HG03558 (cell line): ENCODE measurements around the gene TRMT10C.
"Not testable (repeated sequence)": the region's sequence is repeated elsewhere in the genome, so short reads cannot be mapped to it uniquely, and the experiment has no call there.

Experiments
- ATAC-seq: cut with Tn5 transposase; IDR thresholded peaks from one replicate; pipeline ENCODE4 v1.9.1; 2021; ENCODE audit warnings: moderate number of reproducible peaks; ENCODE audit not compliant: unreplicated experiment; ENCODE audit errors: extremely low read depth

TRMT10C gene

GRCh38 chr3:101561630-101562328 lies at the start of gene TRMT10C:
Gene TRMT10C (plus strand): TSS chr3:101561868. CDS start chr3:101564782, 2,914 bp downstream.
- ATAC-seq: peak; percentile 99

DNA sequence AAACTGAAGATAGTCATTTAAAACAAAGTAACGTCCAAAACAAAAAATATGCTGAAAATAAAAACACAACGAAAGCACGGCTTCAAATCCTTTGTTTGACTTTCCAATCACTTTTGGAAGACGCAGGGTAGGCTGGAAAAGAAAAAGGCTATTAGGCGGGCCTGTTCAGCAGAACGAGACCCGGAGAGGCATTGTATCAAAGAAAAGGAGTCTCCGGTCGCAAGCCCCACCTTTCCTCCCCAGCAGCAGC lies 49.3 kb upstream of the TRMT10C start:
- ATAC-seq: no peak

GRCh38 chr3:101512646-101513418 lies 48.8 kb upstream of the TRMT10C start, which contains the start of gene SENP7:
Gene SENP7 (minus strand): TSS chr3:101513212. CDS start chr3:101513130, 82 bp downstream.
- no peak for ATAC-seq

GRCh38 chr3:101513419-101513986 lies 48.2 kb upstream of the TRMT10C start:
- ATAC-seq: no peak

- ATAC-seq: peak; percentile 98
Observed at GRCh38 chr3:101518421-101518871, 43.2 kb upstream of the TRMT10C start.

- ATAC-seq: no peak
Observed at GRCh38 chr3:101519685-101520365, 41.8 kb upstream of the TRMT10C start.

GRCh38 chr3:101521211-101521701 lies 40.4 kb upstream of the TRMT10C start:
- no peak for ATAC-seq

DNA sequence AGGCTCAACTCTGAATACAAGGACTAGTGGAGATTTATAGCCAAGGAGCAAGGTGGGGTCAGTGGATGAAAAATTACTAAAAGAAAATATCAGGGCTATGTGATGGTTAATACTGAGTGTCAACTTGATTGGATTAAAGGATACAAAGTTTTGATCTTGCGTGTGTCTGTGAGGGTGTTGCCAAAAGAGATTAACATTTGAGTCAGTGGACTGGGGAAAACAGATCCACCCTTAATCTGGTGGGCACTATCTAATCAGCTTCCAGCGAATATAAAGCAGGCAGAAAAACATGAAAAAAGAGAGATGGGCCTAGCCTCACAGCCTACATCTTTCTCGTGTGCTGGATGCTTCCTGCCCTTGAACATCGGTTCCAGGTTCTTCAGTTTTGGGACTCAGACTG lies 34.2 kb upstream of the TRMT10C start:
- no peak for ATAC-seq

GRCh38 chr3:101527906-101528305 lies 33.8 kb upstream of the TRMT10C start:
- no peak for ATAC-seq

- no peak for ATAC-seq
Observed at GRCh38 chr3:101529816-101530685, 31.6 kb upstream of the TRMT10C start.

GRCh38 chr3:101530686-101531047 lies 31.0 kb upstream of the TRMT10C start:
- no peak for ATAC-seq

- ATAC-seq: no peak
Observed at GRCh38 chr3:101531473-101532086, 30.1 kb upstream of the TRMT10C start.

DNA sequence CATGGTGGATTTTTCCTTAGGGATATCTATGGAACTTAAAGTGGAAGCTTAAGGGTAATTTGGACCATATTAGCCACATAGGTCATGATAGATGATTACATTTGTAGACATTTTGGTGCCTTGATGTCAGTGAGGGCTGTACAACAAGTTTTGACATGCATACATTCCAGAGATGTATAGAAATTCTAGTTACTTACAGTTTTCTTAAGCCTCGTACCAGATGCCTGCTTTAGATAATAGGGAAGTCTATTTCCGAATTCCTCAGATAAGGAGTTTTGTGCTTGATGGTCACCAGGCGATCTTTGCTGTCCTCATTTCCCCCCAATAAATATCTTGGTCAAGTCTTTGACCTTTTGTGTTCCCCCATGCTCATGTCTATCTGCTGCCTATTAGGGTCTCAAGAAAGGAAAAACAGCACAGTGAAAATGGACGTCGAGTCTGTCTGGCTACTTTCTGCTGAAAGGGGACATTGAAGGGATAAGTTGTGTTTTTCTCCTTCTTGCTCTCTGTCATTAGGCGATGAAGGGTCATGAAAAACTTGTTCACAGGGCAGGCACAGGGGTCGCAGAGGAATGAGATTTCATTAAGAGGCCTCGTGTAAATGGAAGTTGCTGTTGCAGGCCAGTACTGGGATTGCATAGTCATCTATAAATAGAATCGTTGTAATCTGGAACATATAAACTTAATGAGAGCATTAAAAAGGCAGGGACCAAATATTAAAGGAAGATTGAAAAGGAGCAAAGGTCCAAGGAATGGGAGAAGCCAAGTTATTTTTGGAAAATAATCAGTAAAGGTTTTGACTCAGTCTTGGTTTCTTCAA lies 28.7 kb upstream of the TRMT10C start:
- no peak for ATAC-seq

DNA sequence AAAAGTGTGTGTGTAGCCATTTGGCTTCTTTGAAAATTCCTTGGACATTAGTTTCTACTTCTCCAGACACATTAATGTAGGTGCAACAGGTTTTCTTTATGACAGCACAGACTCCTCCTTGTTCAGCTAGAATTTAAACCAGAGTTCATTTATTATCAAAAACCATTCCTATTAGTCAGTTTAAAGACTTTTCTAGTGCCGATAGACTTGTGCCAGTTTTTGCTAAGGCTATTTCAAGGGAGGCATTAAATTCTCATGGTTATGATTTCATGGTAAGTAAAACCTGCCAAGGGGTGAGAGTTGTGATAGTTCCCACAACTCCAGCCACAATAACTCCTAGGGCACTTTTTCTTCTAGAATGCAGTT lies 28.1 kb upstream of the TRMT10C start:
- ATAC-seq: no peak

DNA sequence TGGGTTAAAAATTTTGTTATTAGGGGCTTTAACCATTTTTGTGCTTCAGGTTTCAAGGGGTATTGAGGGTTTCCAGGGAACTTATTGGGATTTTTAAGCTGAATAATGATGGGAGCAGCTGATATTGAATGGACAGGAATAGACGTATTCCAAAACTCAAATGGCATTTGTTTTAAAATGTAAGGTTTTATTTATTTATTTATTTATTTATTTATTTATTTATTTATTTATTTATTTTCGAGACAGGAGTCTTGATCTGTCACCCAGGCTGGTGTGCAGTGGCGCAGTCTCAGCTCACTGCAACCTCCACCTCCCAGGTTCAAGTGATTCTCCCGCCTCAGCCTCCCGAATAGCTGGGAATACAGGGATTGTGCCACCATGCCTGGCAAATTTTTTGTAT lies 26.4 kb upstream of the TRMT10C start:
- no peak for ATAC-seq

DNA sequence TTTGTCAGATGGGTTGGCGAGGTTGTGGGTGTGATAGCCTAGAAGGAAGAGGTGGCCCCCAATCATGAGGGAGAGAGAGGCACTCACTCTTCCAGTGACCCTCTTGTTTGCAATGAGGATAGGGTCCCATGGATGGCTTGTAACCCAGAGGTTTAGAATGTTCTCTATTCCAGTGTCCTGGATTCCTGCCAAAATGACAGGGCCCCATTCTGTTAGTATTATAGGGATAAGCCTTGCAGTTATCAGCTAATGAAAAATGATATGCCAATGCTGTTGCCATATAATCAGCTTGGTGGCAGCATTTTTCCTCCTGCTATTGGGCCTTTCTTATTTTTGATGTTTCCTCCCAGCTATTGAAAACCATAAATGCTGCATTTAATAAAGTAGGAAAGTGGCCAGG lies 25.4 kb upstream of the TRMT10C start:
- ATAC-seq: no peak

- not testable (repeated sequence) for ATAC-seq
Observed at GRCh38 chr3:101536955-101537354, 24.7 kb upstream of the TRMT10C start.

DNA sequence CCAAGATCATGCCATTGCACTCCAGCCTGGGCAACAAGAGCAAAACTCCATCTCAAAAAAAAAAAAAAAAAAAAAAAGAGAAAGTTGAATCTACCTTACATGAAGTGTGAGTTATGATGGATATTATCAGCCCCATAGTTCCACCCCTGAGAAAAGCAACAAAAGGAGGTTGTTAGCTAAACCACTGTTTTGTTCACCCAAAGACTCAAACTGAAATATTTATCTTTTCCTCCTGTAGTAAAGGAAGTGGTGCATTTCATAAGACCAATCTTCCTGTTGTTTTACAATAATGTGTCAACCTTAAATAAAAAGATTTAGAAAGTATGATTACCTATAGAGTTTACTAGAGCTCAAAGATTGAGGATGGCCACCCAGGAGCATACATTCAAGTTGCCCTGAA lies 18.7 kb upstream of the TRMT10C start:
- ATAC-seq: no peak
